Measurements from ENCODE around the gene ZNF789. TPM values are rescaled to one million over a fixed set of nuclear protein-coding genes. Genes with fewer than 3 reads are reported as not detected.

ZNF789 gene
- total RNA-seq, 5 donors from 2014 or later (not counting 1 experiment from before 2014, with no cell fraction given) = 17.0 to 24.8 (median 19.7) TPM

DNA sequence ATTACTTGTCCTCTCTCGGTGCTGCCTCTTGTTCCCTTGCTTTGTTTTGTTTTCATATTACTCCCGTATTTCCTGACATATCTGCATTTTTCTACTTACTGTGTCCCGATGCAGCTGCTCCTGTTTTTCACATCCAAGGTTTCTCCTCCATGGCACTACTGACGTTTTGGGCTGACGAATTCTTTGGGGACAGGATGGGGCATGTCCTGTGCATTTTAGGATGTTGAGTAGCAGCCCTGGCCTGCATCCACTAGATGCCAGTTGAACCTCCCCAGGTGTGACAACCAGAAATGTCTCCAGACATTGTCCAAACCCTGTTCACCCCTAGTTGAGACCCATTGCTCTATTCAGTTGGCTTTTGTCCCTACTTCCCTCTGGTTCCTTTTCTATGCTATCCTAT lies 12.4 kb downstream of the ZNF789 start:
- DNase-seq = no peak
- POLR2A ChIA-PET = no interaction called here
- no peak overlapping the region for H3K27ac ChIP-seq (ENCODE audit: low read length)
- CTCF ChIA-PET = no interaction called here
- H3K36me3 ChIP-seq (ENCODE audit: control insufficient read depth in 2 of 2, extremely low read depth in 1 of 2, insufficient read depth in 1 of 2, low read length in 1 of 2) = peaks cover 7 to 31% of the 10 kb centered on the region in 2 donors
- Mint-ChIP-seq H3K4me3 (no peak overlapping the region), H3K27ac (no peak overlapping the region), H3K4me1 (peaks cover 0 to 5% (median 4%) of the 10 kb centered on the region in 3 donors), H3K9me3 (no peaks in the 10 kb centered on the region), H3K36me3 (peaks cover 25% of the 10 kb centered on the region), H3K27me3 (no peaks in the 10 kb centered on the region)
- 100% methylated on average over 2 of the region's 5 CpGs for WGBS (ENCODE audit: insufficient coverage)
- no peak for ATAC-seq (replicated peaks in 1 of 4)
- H3K27me3 ChIP-seq (replicated peaks in 1 of 2; ENCODE audit: control insufficient read depth in 2 of 2, extremely low read depth in 1 of 2, insufficient read depth in 2 of 2, low read length in 1 of 2) = no peaks in the 10 kb centered on the region
- H3K9me3 ChIP-seq = no peaks in the 10 kb centered on the region
- no peaks in the 10 kb centered on the region for H3K4me1 ChIP-seq (ENCODE audit: control insufficient read depth in 1 of 2, extremely low read depth in 1 of 2, insufficient read depth in 2 of 2, low read length in 2 of 2)
- no peak overlapping the region for H3K4me3 ChIP-seq (ENCODE audit: control insufficient read depth in 1 of 2, extremely low read depth in 1 of 2, low read length in 1 of 2)

DNA sequence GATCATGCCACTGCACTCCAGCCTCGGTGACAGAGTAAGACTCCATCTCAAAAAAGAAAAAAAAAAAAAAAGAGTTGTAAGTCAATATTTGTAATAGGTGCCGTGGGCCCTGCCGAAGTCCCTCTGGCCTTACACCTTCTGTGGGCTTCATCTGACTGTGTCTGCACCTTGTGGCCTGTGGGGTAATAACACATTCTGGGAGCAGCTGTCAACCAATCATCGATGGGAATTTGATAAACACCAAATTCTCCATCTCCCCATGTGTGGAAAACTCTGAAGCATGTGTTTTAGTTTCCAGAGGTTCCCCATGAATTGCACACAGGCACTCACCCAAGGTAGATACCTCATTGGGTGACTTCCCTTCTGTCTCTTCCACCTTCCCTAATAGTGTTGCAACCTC lies 16.5 kb downstream of the ZNF789 start:
- Histone ChIP-seq H3K4me1 (ENCODE audit: control insufficient read depth in 1 of 2, extremely low read depth in 1 of 2, insufficient read depth in 2 of 2, low read length in 2 of 2) (no peaks in the 10 kb centered on the region), H3K27ac (ENCODE audit: low read length) (no peak overlapping the region), H3K4me3 (ENCODE audit: control insufficient read depth in 1 of 2, extremely low read depth in 1 of 2, low read length in 1 of 2) (no peak overlapping the region), H3K9me3 (peaks cover 5% of the 10 kb centered on the region), H3K27me3 (replicated peaks in 1 of 2; ENCODE audit: control insufficient read depth in 2 of 2, extremely low read depth in 1 of 2, insufficient read depth in 2 of 2, low read length in 1 of 2) (no peaks in the 10 kb centered on the region), H3K36me3 (ENCODE audit: control insufficient read depth in 2 of 2, extremely low read depth in 1 of 2, insufficient read depth in 1 of 2, low read length in 1 of 2) (peaks cover 18 to 33% of the 10 kb centered on the region in 2 donors)
- Mint-ChIP-seq H3K4me3 (no peak overlapping the region), H3K36me3 (peaks cover 46% of the 10 kb centered on the region), H3K27me3 (no peaks in the 10 kb centered on the region), H3K9me3 (peaks cover 0 to 9% (median 9%) of the 10 kb centered on the region in 3 donors), H3K27ac (no peak overlapping the region), H3K4me1 (peaks cover 4 to 6% (median 5%) of the 10 kb centered on the region in 3 donors)
- DNase-seq = no peak
- WGBS (ENCODE audit: insufficient coverage) = no CpG with 5 or more reads among the region's 4 CpGs
- CTCF ChIA-PET = interaction anchor here in 1 of 2 donors (1.4 kb wide), 1 partner anchor 15 kb away, joined by 4 read pairs; no protein-coding TSS in a partner anchor
- POLR2A ChIA-PET = interaction anchor here in 1 of 2 donors (0.7 kb wide), 1 partner anchor 13 kb away, joined by 6 read pairs; no protein-coding TSS in a partner anchor
- peak in 1 of 4 experiments; percentile 26 for ATAC-seq (replicated peaks in 1 of 4)

DNA sequence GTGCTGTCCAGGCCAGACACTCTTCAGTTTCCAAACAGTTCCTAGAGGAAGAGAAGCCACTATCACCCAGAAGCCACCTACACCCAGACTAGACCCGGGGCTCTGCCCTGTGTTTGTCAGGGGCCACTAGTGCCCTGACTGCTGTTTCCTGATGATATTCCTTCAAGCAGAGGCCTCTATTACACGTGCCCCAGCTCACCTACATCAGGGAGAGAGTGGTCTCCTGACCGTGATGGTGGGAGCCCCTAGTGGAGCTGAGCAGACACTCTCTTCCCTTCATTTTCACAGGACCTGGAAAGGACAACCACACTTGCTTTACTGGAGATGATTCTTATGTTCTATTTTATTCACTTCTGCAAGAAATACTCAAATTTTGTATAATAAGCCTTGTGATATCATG lies 18.2 kb downstream of the ZNF789 start:
- peak in 2 of 4 experiments; percentile 5 to 18 for ATAC-seq (replicated peaks in 1 of 4)
- Mint-ChIP-seq H3K9me3 (peaks cover 0 to 11% (median 9%) of the 10 kb centered on the region in 3 donors), H3K27ac (no peak overlapping the region), H3K27me3 (no peaks in the 10 kb centered on the region), H3K36me3 (peaks cover 47% of the 10 kb centered on the region), H3K4me3 (no peak overlapping the region), H3K4me1 (peaks cover 4 to 6% (median 5%) of the 10 kb centered on the region in 3 donors)
- Histone ChIP-seq H3K4me1 (ENCODE audit: control insufficient read depth in 1 of 2, extremely low read depth in 1 of 2, insufficient read depth in 2 of 2, low read length in 2 of 2) (no peaks in the 10 kb centered on the region), H3K9me3 (peaks cover 7% of the 10 kb centered on the region), H3K27ac (ENCODE audit: low read length) (no peak overlapping the region), H3K36me3 (ENCODE audit: control insufficient read depth in 2 of 2, extremely low read depth in 1 of 2, insufficient read depth in 1 of 2, low read length in 1 of 2) (peaks cover 23 to 36% of the 10 kb centered on the region in 2 donors), H3K27me3 (replicated peaks in 1 of 2; ENCODE audit: control insufficient read depth in 2 of 2, extremely low read depth in 1 of 2, insufficient read depth in 2 of 2, low read length in 1 of 2) (no peaks in the 10 kb centered on the region), H3K4me3 (ENCODE audit: control insufficient read depth in 1 of 2, extremely low read depth in 1 of 2, low read length in 1 of 2) (no peak overlapping the region)
- WGBS (ENCODE audit: insufficient coverage) = 70% methylated on average over 2 of the region's 3 CpGs
- POLR2A ChIA-PET = interaction anchor here in 1 of 2 donors (0.6 kb wide), 1 partner anchor 60 kb away, joined by 3 read pairs; no protein-coding TSS in a partner anchor
- CTCF ChIA-PET = no interaction called here
- no peak for DNase-seq

DNA sequence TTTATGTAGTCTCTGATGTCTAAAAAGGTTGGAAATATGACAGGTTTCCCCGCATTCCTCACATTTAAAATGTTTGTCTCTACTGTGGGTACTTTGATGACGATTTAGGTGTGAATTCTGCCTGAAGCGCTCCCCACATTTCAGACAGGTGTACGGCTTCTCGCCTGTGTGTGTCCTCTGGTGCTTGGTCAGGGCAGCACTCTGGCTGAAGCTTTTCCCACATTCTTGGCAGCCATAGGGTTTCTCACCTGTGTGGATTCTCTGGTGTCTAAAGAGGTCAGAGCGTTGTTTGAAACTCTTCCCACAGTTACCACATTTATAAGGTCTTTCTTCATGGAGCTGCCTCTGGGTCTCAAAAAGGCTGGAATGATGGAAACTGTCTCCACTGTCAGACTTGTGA lies 21.1 kb downstream of the ZNF789 start:
- POLR2A ChIA-PET = no interaction called here
- Mint-ChIP-seq H3K4me1 (peaks cover 19 to 23% (median 22%) of the 10 kb centered on the region in 3 donors), H3K36me3 (peaks cover 56% of the 10 kb centered on the region), H3K9me3 (peaks cover 0 to 11% (median 9%) of the 10 kb centered on the region in 3 donors), H3K27ac (no peak overlapping the region), H3K27me3 (no peaks in the 10 kb centered on the region), H3K4me3 (no peak overlapping the region)
- Histone ChIP-seq H3K36me3 (ENCODE audit: control insufficient read depth in 2 of 2, extremely low read depth in 1 of 2, insufficient read depth in 1 of 2, low read length in 1 of 2) (peaks cover 19 to 44% of the 10 kb centered on the region in 2 donors), H3K9me3 (peaks cover 7% of the 10 kb centered on the region), H3K4me1 (ENCODE audit: control insufficient read depth in 1 of 2, extremely low read depth in 1 of 2, insufficient read depth in 2 of 2, low read length in 2 of 2) (peaks cover 11 to 26% of the 10 kb centered on the region in 2 experiments), H3K27ac (ENCODE audit: low read length) (no peak overlapping the region), H3K27me3 (replicated peaks in 1 of 2; ENCODE audit: control insufficient read depth in 2 of 2, extremely low read depth in 1 of 2, insufficient read depth in 2 of 2, low read length in 1 of 2) (no peaks in the 10 kb centered on the region), H3K4me3 (ENCODE audit: control insufficient read depth in 1 of 2, extremely low read depth in 1 of 2, low read length in 1 of 2) (peak overlapping the region in 1 of 2 donors; percentile 29)
- WGBS (ENCODE audit: insufficient coverage) = 100% methylated on average over 5 of the region's 6 CpGs
- CTCF ChIA-PET = interaction anchor here (0.5 to 0.6 kb wide), 2 partner anchors 22 to 165 kb away, joined by 6 read pairs; no protein-coding TSS in a partner anchor
- ATAC-seq (replicated peaks in 1 of 4) = no peak
- DNase-seq = no peak

DNA sequence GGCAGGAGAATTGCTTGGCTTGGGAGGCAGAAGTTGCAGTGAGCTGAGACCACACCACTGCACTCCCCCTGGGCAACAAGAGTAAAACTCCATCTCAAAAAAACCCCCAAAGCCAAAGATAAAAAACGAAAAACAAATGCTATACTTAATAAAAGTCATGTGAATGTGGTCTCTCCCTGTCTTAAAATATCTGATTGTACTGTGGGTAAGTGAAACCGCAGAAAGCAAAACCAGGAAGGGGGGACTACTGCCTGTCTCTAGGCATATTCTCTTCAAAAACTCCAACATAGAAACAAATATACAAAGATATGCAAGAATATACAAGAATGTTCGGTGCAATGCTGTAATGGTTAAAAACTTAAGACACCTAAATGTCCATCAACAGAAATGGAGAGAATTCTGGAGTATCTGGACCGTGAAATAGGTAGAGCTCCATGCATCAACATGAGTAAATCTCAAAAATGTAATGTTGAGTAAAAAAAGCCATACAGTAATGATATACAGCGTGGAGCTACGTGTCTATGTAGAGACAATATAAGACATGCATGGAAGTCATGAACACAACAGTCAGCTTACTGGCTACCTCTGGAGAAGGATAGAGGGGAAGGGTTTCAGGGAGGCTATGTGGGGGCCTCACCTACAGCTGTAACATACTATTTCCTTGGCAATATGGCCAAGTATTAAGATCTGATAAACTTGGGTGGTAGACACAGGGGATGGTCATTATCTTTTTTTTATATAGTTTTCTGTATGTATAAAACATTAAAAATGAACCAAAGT lies 25.3 kb downstream of the ZNF789 start:
- Mint-ChIP-seq H3K4me3 (peak overlapping the region; percentile 95 to 100 (median 97)), H3K36me3 (peaks cover 41% of the 10 kb centered on the region), H3K9me3 (peaks cover 0 to 11% (median 6%) of the 10 kb centered on the region in 3 donors), H3K27me3 (no peaks in the 10 kb centered on the region), H3K4me1 (peaks cover 28 to 36% (median 32%) of the 10 kb centered on the region in 3 donors), H3K27ac (peak overlapping the region; percentile 71 to 99)
- Histone ChIP-seq H3K9me3 (peaks cover 7% of the 10 kb centered on the region), H3K27ac (ENCODE audit: low read length) (peak overlapping the region; percentile 94), H3K36me3 (ENCODE audit: control insufficient read depth in 2 of 2, extremely low read depth in 1 of 2, insufficient read depth in 1 of 2, low read length in 1 of 2) (peaks cover 15 to 40% of the 10 kb centered on the region in 2 donors), H3K4me3 (ENCODE audit: control insufficient read depth in 1 of 2, extremely low read depth in 1 of 2, low read length in 1 of 2) (peak overlapping the region; percentile 87 to 99), H3K4me1 (ENCODE audit: control insufficient read depth in 1 of 2, extremely low read depth in 1 of 2, insufficient read depth in 2 of 2, low read length in 2 of 2) (peaks cover 12 to 38% of the 10 kb centered on the region in 2 experiments), H3K27me3 (replicated peaks in 1 of 2; ENCODE audit: control insufficient read depth in 2 of 2, extremely low read depth in 1 of 2, insufficient read depth in 2 of 2, low read length in 1 of 2) (no peaks in the 10 kb centered on the region)
- POLR2A ChIA-PET = interaction anchor here (0.6 to 1.0 kb wide), 2 partner anchors 22 to 23 kb away, joined by 6 to 9 read pairs; no protein-coding TSS in a partner anchor
- WGBS (ENCODE audit: insufficient coverage) = no CpG with 5 or more reads among the region's 6 CpGs
- CTCF ChIA-PET = no interaction called here
- peak in 1 of 35 experiments; percentile 26 for DNase-seq
- no peak for ATAC-seq (replicated peaks in 1 of 4)

DNA sequence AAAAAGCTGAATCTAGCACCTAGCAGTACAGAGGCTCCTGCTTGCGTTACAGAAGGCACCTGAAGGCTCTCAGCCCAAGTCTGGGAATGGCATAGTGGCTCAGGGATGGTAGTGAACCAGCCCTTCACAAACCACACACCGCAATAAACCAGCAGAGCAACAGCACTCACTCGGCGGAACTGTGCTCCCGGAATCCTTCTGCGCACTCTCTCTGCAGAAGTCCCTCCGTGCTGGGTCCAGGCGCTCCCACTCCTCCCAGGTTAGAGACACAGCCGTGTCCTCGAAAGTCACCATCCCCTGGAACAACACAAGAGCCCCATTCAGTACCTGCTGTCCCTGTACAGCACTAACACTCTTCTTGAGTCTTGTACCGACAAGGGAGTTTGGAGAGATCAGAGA lies 25.9 kb downstream of the ZNF789 start:
- Histone ChIP-seq H3K9me3 (peaks cover 4% of the 10 kb centered on the region), H3K27ac (ENCODE audit: low read length) (peak overlapping the region; percentile 94), H3K4me1 (ENCODE audit: control insufficient read depth in 1 of 2, extremely low read depth in 1 of 2, insufficient read depth in 2 of 2, low read length in 2 of 2) (peaks cover 12 to 38% of the 10 kb centered on the region in 2 experiments), H3K27me3 (replicated peaks in 1 of 2; ENCODE audit: control insufficient read depth in 2 of 2, extremely low read depth in 1 of 2, insufficient read depth in 2 of 2, low read length in 1 of 2) (no peaks in the 10 kb centered on the region), H3K4me3 (ENCODE audit: control insufficient read depth in 1 of 2, extremely low read depth in 1 of 2, low read length in 1 of 2) (peak overlapping the region; percentile 87 to 99), H3K36me3 (ENCODE audit: control insufficient read depth in 2 of 2, extremely low read depth in 1 of 2, insufficient read depth in 1 of 2, low read length in 1 of 2) (peaks cover 10 to 34% of the 10 kb centered on the region in 2 donors)
- Mint-ChIP-seq H3K36me3 (peaks cover 35% of the 10 kb centered on the region), H3K27ac (peak overlapping the region; percentile 97 to 99), H3K9me3 (peaks cover 0 to 9% (median 3%) of the 10 kb centered on the region in 3 donors), H3K4me3 (peak overlapping the region; percentile 95 to 100 (median 97)), H3K4me1 (peaks cover 28 to 34% (median 31%) of the 10 kb centered on the region in 3 donors), H3K27me3 (no peaks in the 10 kb centered on the region)
- DNase-seq = no peak
- POLR2A ChIA-PET = interaction anchor here in 1 of 2 donors (1.0 kb wide), 1 partner anchor 23 kb away, joined by 6 read pairs; no protein-coding TSS in a partner anchor
- WGBS (ENCODE audit: insufficient coverage) = 49% methylated on average over 7 of the region's 11 CpGs
- no peak for ATAC-seq (replicated peaks in 1 of 4)
- CTCF ChIA-PET = no interaction called here

Measured in T-cell (primary cell).